Smooth muscle cell (in vitro differentiated cells): ENCODE data around the gene IFIT1. TPM values are rescaled to one million over a fixed set of nuclear protein-coding genes. Genes with fewer than 3 reads are reported as not detected.

ENCODE experiments used
- DNase-seq: peaks from one replicate; lab custom pipeline; 2025; ENCODE audit not compliant: unreplicated experiment; lab: John Stamatoyannopoulos, UW
- H2AFZ ChIP-seq: fragments of 200-600 bp; sonication (generic); 2 replicates; pipeline ENCODE4 v1.6.0; 2016; ENCODE audit warnings: antibody characterized with exemption, low read depth, mild to moderate bottlenecking
- H3F3A ChIP-seq: fragments of 200-600 bp; sonication (generic); 2 replicates; pipeline ENCODE4 v1.6.0; 2017; ENCODE audit warnings: antibody characterized with exemption, low read depth
- H3K27ac ChIP-seq: fragments of 200-600 bp; sonication (generic); 2 replicates; pipeline ENCODE4 v1.5.1; 2016; ENCODE audit warnings: low read depth, mild to moderate bottlenecking
- H3K27me3 ChIP-seq: fragments of 200-600 bp; sonication (generic); 2 replicates; pipeline ENCODE4 v1.6.1; 2016; ENCODE audit warnings: low read depth, mild to moderate bottlenecking
- H3K36me3 ChIP-seq: fragments of 200-600 bp; sonication (generic); 2 replicates; pipeline ENCODE4 v1.5.1; 2016; ENCODE audit warnings: low read depth
- H3K4me1 ChIP-seq: fragments of 200-600 bp; sonication (generic); 2 replicates; pipeline ENCODE4 v1.5.1; 2016; ENCODE audit warnings: low read depth
- H3K4me2 ChIP-seq: fragments of 200-600 bp; sonication (generic); 2 replicates; pipeline ENCODE4 v1.6.0; 2016; ENCODE audit warnings: mild to moderate bottlenecking
- H3K4me3 ChIP-seq: fragments of 200-600 bp; sonication (generic); 2 replicates; pipeline ENCODE4 v1.5.1; 2016; ENCODE audit warnings: mild to moderate bottlenecking
- H3K79me2 ChIP-seq: fragments of 200-600 bp; sonication (generic); 2 replicates; pipeline ENCODE4 v1.6.0; 2016; ENCODE audit warnings: low read depth, mild to moderate bottlenecking
- H3K9ac ChIP-seq: fragments of 200-600 bp; sonication (generic); 2 replicates; pipeline ENCODE4 v1.6.0; 2016; ENCODE audit warnings: low read depth
- H3K9me3 ChIP-seq: fragments of 200-600 bp; sonication (generic); replicated peaks from 2 replicates; pipeline ENCODE4 v1.5.1; 2016; ENCODE audit warnings: low read depth
- H4K20me1 ChIP-seq: fragments of 200-600 bp; sonication (generic); 2 replicates; pipeline ENCODE4 v1.6.0; 2016; ENCODE audit warnings: low read depth
- CTCF ChIP-seq: fragments of 200-600 bp; sonication (generic); IDR thresholded peaks from 2 replicates; pipeline ENCODE4 v1.5.1; 2017; ENCODE audit warnings: borderline replicate concordance, mild to moderate bottlenecking, antibody characterized with exemption; ENCODE audit not compliant: insufficient read depth, poor library complexity, severe bottlenecking
- WGBS: methylation state at CpG from one replicate; pipeline ENCODE4 v1.1.7; 2016; ENCODE audit warnings: low lambda C conversion rate; 5-methylcytosine and 5-hydroxymethylcytosine counted together
- polyA plus RNA-seq: library from polyadenylated mRNA; unstranded; fragments of >200 nt; fragmentation: Nextera tagmentation; extraction: Ambion mirVana; gene quantifications from 2 replicates; pipeline ENCODE4 v1.2.1, GENCODE V29; 2016
- total RNA-seq: library from RNA; depleted of rRNA; stranded (reverse); fragments of >200 nt; gene quantifications from 2 replicates; pipeline ENCODE4 v1.2.3, GENCODE V29; 2014

IFIT1 gene
- total and polyA plus RNA-seq, 2 experiments from 2014 or later: 1.2 to 1.8 TPM

- TF ChIP-seq CTCF: no peak
- no peaks in the 10 kb centered on the region for H3K9me3 ChIP-seq
- peaks cover 12% of the 10 kb centered on the region for H3F3A ChIP-seq
- H3K4me3 ChIP-seq: no peak overlapping the region
- no peaks in the 10 kb centered on the region for H4K20me1 ChIP-seq
- no peak overlapping the region for H2AFZ ChIP-seq
- H3K27me3 ChIP-seq: no peaks in the 10 kb centered on the region
- H3K9ac ChIP-seq: no peak overlapping the region
- no peak overlapping the region for H3K27ac ChIP-seq
- DNase-seq: no peak
- no peak overlapping the region for H3K4me2 ChIP-seq
- peaks cover 3% of the 10 kb centered on the region for H3K4me1 ChIP-seq
- WGBS: 93% methylated on average over 3 of the region's 3 CpGs
- no peaks in the 10 kb centered on the region for H3K36me3 ChIP-seq
- H3K79me2 ChIP-seq: no peaks in the 10 kb centered on the region
Measured at GRCh38 chr10:89393898-89394297, 1.5 kb downstream of the IFIT1 start.

GRCh38 chr10:89395141-89395540 lies 2.7 kb downstream of the IFIT1 start:
- WGBS: 98% methylated on average over 2 of the region's 2 CpGs
- Histone ChIP-seq H3K4me3 (no peak overlapping the region), H3K27ac (no peak overlapping the region), H3K79me2 (no peaks in the 10 kb centered on the region), H3F3A (peaks cover 12% of the 10 kb centered on the region), H3K36me3 (no peaks in the 10 kb centered on the region), H2AFZ (no peak overlapping the region), H3K4me2 (no peak overlapping the region), H3K9ac (no peak overlapping the region), H3K27me3 (no peaks in the 10 kb centered on the region), H3K9me3 (no peaks in the 10 kb centered on the region), H3K4me1 (peaks cover 3% of the 10 kb centered on the region), H4K20me1 (no peaks in the 10 kb centered on the region)
- no peak for DNase-seq
- TF ChIP-seq CTCF: no peak

GRCh38 chr10:89398003-89398749 lies 5.8 kb downstream of the IFIT1 start:
- Histone ChIP-seq H3F3A (peaks cover 7% of the 10 kb centered on the region), H3K27ac (no peak overlapping the region)
- 83% methylated on average over 5 of the region's 5 CpGs for WGBS

More at GRCh38 chr10:89398003-89398749, 5.8 kb downstream of the IFIT1 start:
- H3K9ac ChIP-seq: no peak overlapping the region
- H2AFZ ChIP-seq: no peak overlapping the region
- no peak for TF ChIP-seq CTCF
- no peak overlapping the region for H3K4me2 ChIP-seq
- no peaks in the 10 kb centered on the region for H4K20me1 ChIP-seq
- no peaks in the 10 kb centered on the region for H3K36me3 ChIP-seq
- H3K9me3 ChIP-seq: no peaks in the 10 kb centered on the region
- no peaks in the 10 kb centered on the region for H3K79me2 ChIP-seq
- no peak overlapping the region for H3K4me3 ChIP-seq
- H3K27me3 ChIP-seq: no peaks in the 10 kb centered on the region
- no peaks in the 10 kb centered on the region for H3K4me1 ChIP-seq
- no peak for DNase-seq
